ENCODE data around the gene TBC1D10A.

The TBC1D10A gene

GRCh38 chr22:30312053-30312452 is 14.7 kb downstream of the TBC1D10A start:
- H3K4me1 ChIP-seq (ENCODE audit: control insufficient read depth, insufficient read depth, low read length, poor library complexity, severe bottlenecking), result peaks cover 96% of the 10 kb centered on the region
- H3K27me3 ChIP-seq (replicated peaks; ENCODE audit: control insufficient read depth, insufficient read depth, low read length, poor library complexity, severe bottlenecking), result no peaks in the 10 kb centered on the region
- no peaks in the 10 kb centered on the region for H3K9me3 ChIP-seq (ENCODE audit: control insufficient read depth, low read length)
- no peaks in the 10 kb centered on the region for H3K36me3 ChIP-seq (ENCODE audit: control insufficient read depth, insufficient read depth, low read length)
- peak overlapping the region; percentile 34 for H3K27ac ChIP-seq (ENCODE audit: insufficient read depth, low read length, poor library complexity, severe bottlenecking)
- DNase-seq, result no peak
- no peak overlapping the region for H3K4me3 ChIP-seq (ENCODE audit: insufficient read depth, low read depth, low read length, poor library complexity, severe bottlenecking)

GRCh38 chr22:30310881-30311771 is 15.6 kb downstream of the TBC1D10A start:
- H3K36me3 ChIP-seq (ENCODE audit: control insufficient read depth, insufficient read depth, low read length), result no peaks in the 10 kb centered on the region
- no peak for DNase-seq
- H3K4me3 ChIP-seq (ENCODE audit: insufficient read depth, low read depth, low read length, poor library complexity, severe bottlenecking), result no peak overlapping the region
- H3K27me3 ChIP-seq (replicated peaks; ENCODE audit: control insufficient read depth, insufficient read depth, low read length, poor library complexity, severe bottlenecking), result no peaks in the 10 kb centered on the region
- peak overlapping the region; percentile 70 for H3K27ac ChIP-seq (ENCODE audit: insufficient read depth, low read length, poor library complexity, severe bottlenecking)
- peaks cover 92% of the 10 kb centered on the region for H3K4me1 ChIP-seq (ENCODE audit: control insufficient read depth, insufficient read depth, low read length, poor library complexity, severe bottlenecking)
- H3K9me3 ChIP-seq (ENCODE audit: control insufficient read depth, low read length), result no peaks in the 10 kb centered on the region

- Histone ChIP-seq H3K27ac (ENCODE audit: insufficient read depth, low read length, poor library complexity, severe bottlenecking) (peak overlapping the region; percentile 70), H3K4me1 (ENCODE audit: control insufficient read depth, insufficient read depth, low read length, poor library complexity, severe bottlenecking) (peaks cover 92% of the 10 kb centered on the region), H3K9me3 (ENCODE audit: control insufficient read depth, low read length) (no peaks in the 10 kb centered on the region), H3K4me3 (ENCODE audit: insufficient read depth, low read depth, low read length, poor library complexity, severe bottlenecking) (peak overlapping the region; percentile 4), H3K27me3 (replicated peaks; ENCODE audit: control insufficient read depth, insufficient read depth, low read length, poor library complexity, severe bottlenecking) (no peaks in the 10 kb centered on the region), H3K36me3 (ENCODE audit: control insufficient read depth, insufficient read depth, low read length) (no peaks in the 10 kb centered on the region)
- no peak for DNase-seq
These were observed 16.6 kb downstream of the TBC1D10A start for GRCh38 chr22:30309951-30310741.

- Histone ChIP-seq H3K27me3 (replicated peaks; ENCODE audit: control insufficient read depth, insufficient read depth, low read length, poor library complexity, severe bottlenecking) (no peaks in the 10 kb centered on the region), H3K27ac (ENCODE audit: insufficient read depth, low read length, poor library complexity, severe bottlenecking) (peak overlapping the region; percentile 70), H3K4me1 (ENCODE audit: control insufficient read depth, insufficient read depth, low read length, poor library complexity, severe bottlenecking) (peaks cover 92% of the 10 kb centered on the region), H3K36me3 (ENCODE audit: control insufficient read depth, insufficient read depth, low read length) (no peaks in the 10 kb centered on the region), H3K9me3 (ENCODE audit: control insufficient read depth, low read length) (no peaks in the 10 kb centered on the region), H3K4me3 (ENCODE audit: insufficient read depth, low read depth, low read length, poor library complexity, severe bottlenecking) (no peak overlapping the region)
- DNase-seq, result no peak
These were observed 18.1 kb downstream of the TBC1D10A start for GRCh38 chr22:30308518-30309230.

GRCh38 chr22:30308093-30308492 is 18.6 kb downstream of the TBC1D10A start:
- peaks cover 94% of the 10 kb centered on the region for H3K4me1 ChIP-seq (ENCODE audit: control insufficient read depth, insufficient read depth, low read length, poor library complexity, severe bottlenecking)
- no peaks in the 10 kb centered on the region for H3K27me3 ChIP-seq (replicated peaks; ENCODE audit: control insufficient read depth, insufficient read depth, low read length, poor library complexity, severe bottlenecking)
- DNase-seq, result no peak
- H3K27ac ChIP-seq (ENCODE audit: insufficient read depth, low read length, poor library complexity, severe bottlenecking), result peak overlapping the region; percentile 70
- no peaks in the 10 kb centered on the region for H3K36me3 ChIP-seq (ENCODE audit: control insufficient read depth, insufficient read depth, low read length)
- H3K9me3 ChIP-seq (ENCODE audit: control insufficient read depth, low read length), result no peaks in the 10 kb centered on the region
- no peak overlapping the region for H3K4me3 ChIP-seq (ENCODE audit: insufficient read depth, low read depth, low read length, poor library complexity, severe bottlenecking)

- Histone ChIP-seq H3K27ac (ENCODE audit: insufficient read depth, low read length, poor library complexity, severe bottlenecking) (peak overlapping the region; percentile 71), H3K4me1 (ENCODE audit: control insufficient read depth, insufficient read depth, low read length, poor library complexity, severe bottlenecking) (peaks cover 94% of the 10 kb centered on the region), H3K9me3 (ENCODE audit: control insufficient read depth, low read length) (no peaks in the 10 kb centered on the region), H3K36me3 (ENCODE audit: control insufficient read depth, insufficient read depth, low read length) (no peaks in the 10 kb centered on the region), H3K4me3 (ENCODE audit: insufficient read depth, low read depth, low read length, poor library complexity, severe bottlenecking) (peak overlapping the region; percentile 16), H3K27me3 (replicated peaks; ENCODE audit: control insufficient read depth, insufficient read depth, low read length, poor library complexity, severe bottlenecking) (no peaks in the 10 kb centered on the region)
- DNase-seq, result no peak
These were observed 19.6 kb downstream of the TBC1D10A start for GRCh38 chr22:30307041-30307574.

- Histone ChIP-seq H3K4me3 (ENCODE audit: insufficient read depth, low read depth, low read length, poor library complexity, severe bottlenecking) (peak overlapping the region; percentile 16), H3K9me3 (ENCODE audit: control insufficient read depth, low read length) (no peaks in the 10 kb centered on the region), H3K4me1 (ENCODE audit: control insufficient read depth, insufficient read depth, low read length, poor library complexity, severe bottlenecking) (peaks cover 94% of the 10 kb centered on the region), H3K27me3 (replicated peaks; ENCODE audit: control insufficient read depth, insufficient read depth, low read length, poor library complexity, severe bottlenecking) (no peaks in the 10 kb centered on the region), H3K27ac (ENCODE audit: insufficient read depth, low read length, poor library complexity, severe bottlenecking) (peak overlapping the region; percentile 71), H3K36me3 (ENCODE audit: control insufficient read depth, insufficient read depth, low read length) (peaks cover under 1% of the 10 kb centered on the region)
- no peak for DNase-seq
These were observed 20.1 kb downstream of the TBC1D10A start for GRCh38 chr22:30306627-30307011.

- Histone ChIP-seq H3K36me3 (ENCODE audit: control insufficient read depth, insufficient read depth, low read length) (peaks cover 6% of the 10 kb centered on the region), H3K27ac (ENCODE audit: insufficient read depth, low read length, poor library complexity, severe bottlenecking) (peak overlapping the region; percentile 71), H3K4me1 (ENCODE audit: control insufficient read depth, insufficient read depth, low read length, poor library complexity, severe bottlenecking) (peaks cover 94% of the 10 kb centered on the region), H3K9me3 (ENCODE audit: control insufficient read depth, low read length) (no peaks in the 10 kb centered on the region), H3K27me3 (replicated peaks; ENCODE audit: control insufficient read depth, insufficient read depth, low read length, poor library complexity, severe bottlenecking) (no peaks in the 10 kb centered on the region), H3K4me3 (ENCODE audit: insufficient read depth, low read depth, low read length, poor library complexity, severe bottlenecking) (peak overlapping the region; percentile 33)
- no peak for DNase-seq
These were observed 20.7 kb downstream of the TBC1D10A start for GRCh38 chr22:30305906-30306626.

- Histone ChIP-seq H3K27me3 (replicated peaks; ENCODE audit: control insufficient read depth, insufficient read depth, low read length, poor library complexity, severe bottlenecking) (no peaks in the 10 kb centered on the region), H3K36me3 (ENCODE audit: control insufficient read depth, insufficient read depth, low read length) (peaks cover 11% of the 10 kb centered on the region), H3K4me1 (ENCODE audit: control insufficient read depth, insufficient read depth, low read length, poor library complexity, severe bottlenecking) (peaks cover 90% of the 10 kb centered on the region), H3K9me3 (ENCODE audit: control insufficient read depth, low read length) (no peaks in the 10 kb centered on the region), H3K27ac (ENCODE audit: insufficient read depth, low read length, poor library complexity, severe bottlenecking) (peak overlapping the region; percentile 71), H3K4me3 (ENCODE audit: insufficient read depth, low read depth, low read length, poor library complexity, severe bottlenecking) (peak overlapping the region; percentile 33)
- no peak for DNase-seq
These were observed 21.2 kb downstream of the TBC1D10A start for GRCh38 chr22:30305519-30305905.
